GM12878 (cell line): Measurements from ENCODE around the gene TMEM272. TPM values are rescaled to one million over a fixed set of nuclear protein-coding genes. Genes with fewer than 3 reads are reported as not detected.

Experiments used
- ATAC-seq: fragments of 200-7000 bp; cut with Tn5 transposase; 3 replicates; pipeline ENCODE4 v1.9.1; 2020; ENCODE audit warnings: mild to moderate bottlenecking, moderate library complexity
- BruUV-seq: library from RNA; stranded (reverse); fragments of 400-500 nt; replicated peaks from 2 replicates; lab custom pipeline; 2021; lab: Mats Ljungman, UMichigan
- CTCF ChIA-PET: fragments of 300-600 bp; sonication (Branson Sonifier 250); formaldehyde crosslinking; extraction: SDS; loops from one replicate; lab custom pipeline; 2021; ENCODE audit warnings: inconsistent platforms; lab: Yijun Ruan, JAX
- POLR2A ChIA-PET: fragments of 350-600 bp; formaldehyde crosslinking; extraction: SDS; loops from one replicate; lab custom pipeline; 2021; ENCODE audit warnings: inconsistent platforms; lab: Charles Lee
- RAD21 ChIA-PET: fragments of 300-600 bp; sonication (Branson Sonifier 250); formaldehyde crosslinking; loops from one replicate; lab custom pipeline; 2023; ENCODE audit warnings: antibody characterized with exemption; ENCODE audit not compliant: unreplicated experiment; lab: Charles Lee
- SMC1A ChIA-PET: fragments of 300-600 bp; sonication (Branson Sonifier 250); formaldehyde crosslinking; loops from one replicate; lab custom pipeline; 2023; ENCODE audit not compliant: unreplicated experiment, uncharacterized antibody; lab: Charles Lee
- DNase-seq: peaks from one replicate; pipeline ENCODE4 v3.0.0-alpha.2; 2011; ENCODE audit warnings: low read depth, low spot score
- FAIRE-seq: peaks from 3 replicates; lab custom pipeline; 2011; peaks lifted over from hg19 to GRCh38; lab: Jason Lieb, UNC
- H2AFZ ChIP-seq: 2 replicates; pipeline ENCODE4 v1.6.0; 2011; ENCODE audit warnings: low read depth, low read length, control low read depth; ENCODE audit not compliant: control insufficient read depth
- H3K27ac ChIP-seq: 2 replicates; pipeline ENCODE4 v1.5.1; 2011; ENCODE audit warnings: control low read depth; ENCODE audit not compliant: control insufficient read depth, insufficient read depth
- H3K27me3 ChIP-seq, 2 experiments: replicated peaks in 1 of 2; 2 replicates each; pipeline versions ENCODE4 v1.6.0 to v1.6.1; 2011; ENCODE audit warnings: low read length in 1 of 2; ENCODE audit not compliant: control insufficient read depth in 2 of 2, insufficient read depth in 2 of 2
- H3K36me3 ChIP-seq, 2 experiments: 2 replicates each; pipeline ENCODE4 v1.5.1; 2011; ENCODE audit warnings: low read length in 1 of 2; ENCODE audit not compliant: control insufficient read depth in 2 of 2, insufficient read depth in 2 of 2
- H3K4me1 ChIP-seq: 2 replicates; pipeline ENCODE4 v1.6.1; 2011; ENCODE audit warnings: mild to moderate bottlenecking, low read length, moderate library complexity, mixed read lengths; ENCODE audit not compliant: control insufficient read depth, insufficient read depth
- H3K4me2 ChIP-seq: 2 replicates; pipeline ENCODE4 v1.6.0; 2011; ENCODE audit warnings: control low read depth; ENCODE audit not compliant: control insufficient read depth, insufficient read depth
- H3K4me3 ChIP-seq: fragments of 200-600 bp; sonication (generic); 2 replicates; pipeline ENCODE4 v1.5.1; 2016
- H3K79me2 ChIP-seq: 2 replicates; pipeline ENCODE4 v1.6.0; 2011; ENCODE audit warnings: low read length; ENCODE audit not compliant: control insufficient read depth, insufficient read depth
- H3K9ac ChIP-seq: 2 replicates; pipeline ENCODE4 v1.8.0; 2011; ENCODE audit warnings: low read length, control low read depth, mixed read lengths; ENCODE audit not compliant: control insufficient read depth, insufficient read depth
- H3K9me3 ChIP-seq: replicated peaks from 3 replicates; pipeline ENCODE4 v1.5.1; 2011; ENCODE audit warnings: mild to moderate bottlenecking, low read length; ENCODE audit not compliant: control insufficient read depth, insufficient read depth
- H4K20me1 ChIP-seq: 2 replicates; pipeline ENCODE4 v1.6.0; 2011; ENCODE audit not compliant: control insufficient read depth, insufficient read depth
- CBFB ChIP-seq: IDR thresholded peaks from 2 replicates; pipeline ENCODE4 v1.6.1; 2016; ENCODE audit warnings: antibody characterized with exemption, low read depth
- EED ChIP-seq: sonication (generic); IDR thresholded peaks from 2 replicates; pipeline ENCODE4 v1.6.1; 2016; ENCODE audit warnings: antibody characterized with exemption, low read depth
- POLR2A ChIP-seq: IDR thresholded peaks from 2 replicates; pipeline ENCODE4 v1.6.1; 2011; ENCODE audit warnings: low read depth, mild to moderate bottlenecking, low read length
- ZNF687 ChIP-seq: fragments of 450-650 bp; IDR thresholded peaks from 2 replicates; pipeline ENCODE4 v1.6.1; 2017; ENCODE audit warnings: mild to moderate bottlenecking, moderate library complexity
- WGBS: methylation state at CpG from one replicate; pipeline ENCODE4 v1.1.6; 2016; ENCODE audit warnings: low lambda C conversion rate; ENCODE audit not compliant: insufficient replicate concordance, insufficient coverage; ENCODE audit errors: missing lambda C conversion rate; 5-methylcytosine and 5-hydroxymethylcytosine counted together
- in situ Hi-C: fragments of 300-500 bp; cut with MboI; formaldehyde crosslinking; loops from 9 replicates; pipeline ENCODE4 v1.14.3; 2018; ENCODE audit warnings: mixed read lengths
- intact Hi-C: fragments of 100-400 bp; cut with micrococcal nuclease; formaldehyde crosslinking; loops from one replicate; pipeline ENCODE4 v1.14.2; 2022; ENCODE audit not compliant: unreplicated experiment
- polyA plus RNA-seq, 11 experiments: library from polyadenylated mRNA; depleted of rRNA in 4 of 11; unstranded in 6 of 11; stranded (reverse) in 5 of 11; fragments of >200 nt; fragmentation: Nextera tagmentation in 4 of 11; fragmentation: Illumina TruSeq in 1 of 11; extraction: Ambion mirVana in 4 of 11; extraction: Trizol in 1 of 11; gene quantifications; 1 replicate in 1 of 11; 2 replicates in 10 of 11; pipeline versions ENCODE4 v1.2.1 to v1.2.3, GENCODE V29; 2011 to 2016; ENCODE audit warnings: inconsistent platforms in 2 of 11, missing spikeins in 2 of 11, low read depth in 1 of 11
- total RNA-seq, 4 experiments: library from RNA; depleted of rRNA in 3 of 4; stranded (reverse); fragments of >200 nt in 3 of 4; fragmentation: Illumina TruSeq in 1 of 4; extraction: Trizol in 1 of 4; gene quantifications; 2 replicates each; pipeline versions ENCODE4 v1.2.1 to v1.2.3, GENCODE V29; 2013 to 2021

TMEM272 gene
- total and polyA plus RNA-seq, 10 of the 15 experiments (the other 5 are each of a cell fraction or from before 2014, with no cell fraction given): 0.01 to 0.04 TPM; not detected in 8

DNA sequence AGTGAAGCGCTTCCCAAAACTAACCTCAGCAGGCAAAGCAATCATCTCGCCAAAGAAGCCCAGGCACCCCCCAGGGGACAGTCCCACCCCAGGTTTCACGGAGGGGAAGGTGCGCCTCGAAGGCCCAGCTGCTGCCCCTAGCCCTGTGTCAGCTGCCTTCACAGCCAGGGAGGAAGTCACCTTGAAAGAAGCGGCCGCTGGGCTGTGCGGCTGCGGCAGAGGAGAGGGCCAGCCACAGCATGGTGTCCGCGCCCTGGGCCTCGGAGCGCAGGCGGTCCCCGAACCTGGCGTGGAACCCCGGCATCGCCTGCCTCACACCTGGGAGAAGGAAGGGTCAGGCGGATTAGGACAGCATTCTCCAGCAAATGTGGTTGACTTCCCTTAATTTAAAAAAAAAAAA lies 76.0 kb downstream of the TMEM272 start:
- no peak overlapping the region for H3K4me3 ChIP-seq
- ChIA-PET CTCF (no interaction called here), POLR2A (no interaction called here), SMC1A (no interaction called here), RAD21 (no interaction called here)
- no peak overlapping the region for H3K4me2 ChIP-seq
- BruUV-seq: no TSS peak
- no peak overlapping the region for H2AFZ ChIP-seq
- no peak overlapping the region for H3K27ac ChIP-seq
- no peak for DNase-seq
- peak; percentile 26; the same call in 1 of the 2 replicates for TF ChIP-seq POLR2A
- TF ChIP-seq CBFB: no peak
- peaks cover 14% of the 10 kb centered on the region for H3K4me1 ChIP-seq
- in situ Hi-C loops (no loop called here), intact Hi-C loops (no loop called here)
- no peak for ATAC-seq
- FAIRE-seq: no peak
- no peaks in the 10 kb centered on the region for H3K79me2 ChIP-seq
- WGBS: 92% methylated on average over 19 of the region's 19 CpGs
- H3K27me3 ChIP-seq: no peaks in the 10 kb centered on the region
- no peaks in the 10 kb centered on the region for H3K9me3 ChIP-seq
- no peak overlapping the region for H3K9ac ChIP-seq
- H4K20me1 ChIP-seq: no peaks in the 10 kb centered on the region
- H3K36me3 ChIP-seq: no peaks in the 10 kb centered on the region

DNA sequence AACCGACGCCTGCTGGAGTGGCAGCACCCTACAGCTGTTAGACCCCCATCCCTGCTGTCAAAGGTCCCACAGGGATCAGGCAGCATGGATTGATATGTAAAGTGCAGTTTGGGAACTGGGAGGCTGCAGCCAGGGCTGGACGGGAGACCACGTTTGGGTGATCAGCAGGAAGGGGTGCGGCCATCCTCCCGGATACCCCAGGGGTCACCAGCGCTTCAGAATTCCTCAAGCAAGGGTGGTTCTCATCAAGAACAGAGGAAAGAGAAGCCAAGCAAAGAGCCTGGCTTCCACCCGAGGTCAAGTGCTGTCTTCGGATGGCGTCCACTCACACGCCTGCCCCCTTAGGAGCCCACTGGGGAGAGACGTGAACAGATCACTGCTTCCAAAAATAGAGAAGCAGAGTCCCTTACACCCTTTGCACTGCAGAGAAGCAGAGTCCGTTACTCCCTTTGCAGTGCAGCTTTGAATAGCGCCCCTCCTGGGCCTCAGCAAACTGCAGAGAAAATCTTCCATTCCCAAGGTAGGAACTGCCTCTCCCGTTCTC lies 76.5 kb downstream of the TMEM272 start:
- intact Hi-C loops: no loop called here
- SMC1A ChIA-PET: no interaction called here
- FAIRE-seq (no peak), ATAC-seq (no peak), DNase-seq (no peak)
- H3K9me3 ChIP-seq: no peaks in the 10 kb centered on the region
- BruUV-seq: no TSS peak
- TF ChIP-seq ZNF687 (no peak), POLR2A (peak; percentile 12; the same call in 1 of the 2 replicates), EED (no peak)
- no peak overlapping the region for H3K9ac ChIP-seq
- RAD21 ChIA-PET: no interaction called here
- no peaks in the 10 kb centered on the region for H4K20me1 ChIP-seq
- H2AFZ ChIP-seq: no peak overlapping the region
- POLR2A ChIA-PET: no interaction called here
- H3K27me3 ChIP-seq: no peaks in the 10 kb centered on the region
- 95% methylated on average over 15 of the region's 15 CpGs for WGBS
- in situ Hi-C loops: no loop called here
- CTCF ChIA-PET: no interaction called here
- no peak overlapping the region for H3K27ac ChIP-seq
- no peak overlapping the region for H3K4me3 ChIP-seq
- H3K36me3 ChIP-seq: no peaks in the 10 kb centered on the region
- H3K4me1 ChIP-seq: peaks cover 19% of the 10 kb centered on the region
- no peak overlapping the region for H3K4me2 ChIP-seq
- H3K79me2 ChIP-seq: no peaks in the 10 kb centered on the region
